OCI-LY3 (cell line): ENCODE data around the gene LCOR.

ENCODE experiments used
- EZH2phosphoT487 ChIP-seq: fragments of 200-600 bp; shearing (Covaris generic); IDR thresholded peaks from 2 replicates; pipeline ENCODE4 v1.6.1; 2018; ENCODE audit warnings: antibody characterized with exemption, mixed run types, low read depth
- TF ChIP-seq, protein P1 (sequence below): fragments of 200-600, 300-600 bp; sonication (generic); IDR thresholded peaks from 2 replicates; pipeline ENCODE4 v1.5.1; 2014; ENCODE audit warnings: antibody characterized with exemption, low read length, low read depth

DNA sequence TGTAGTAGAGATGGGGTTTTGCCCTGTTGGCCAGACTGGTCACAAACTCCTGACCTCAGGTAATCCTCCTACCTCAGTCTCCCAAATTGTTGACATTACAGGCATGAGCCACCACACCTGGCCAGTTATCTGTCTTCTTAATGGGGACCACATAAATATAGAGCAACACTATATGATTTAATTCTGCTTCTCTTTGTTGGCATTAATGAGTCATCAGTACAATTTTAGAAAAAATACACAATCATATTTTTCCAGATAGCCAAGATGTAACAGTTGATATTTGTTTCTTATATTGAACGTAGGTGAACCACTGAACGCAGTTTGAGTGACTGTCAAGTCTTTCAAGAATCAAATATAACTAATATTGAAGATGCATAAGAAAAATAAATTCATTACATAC lies 48.5 kb downstream of the LCOR start:
- TF ChIP-seq, protein P1, sequence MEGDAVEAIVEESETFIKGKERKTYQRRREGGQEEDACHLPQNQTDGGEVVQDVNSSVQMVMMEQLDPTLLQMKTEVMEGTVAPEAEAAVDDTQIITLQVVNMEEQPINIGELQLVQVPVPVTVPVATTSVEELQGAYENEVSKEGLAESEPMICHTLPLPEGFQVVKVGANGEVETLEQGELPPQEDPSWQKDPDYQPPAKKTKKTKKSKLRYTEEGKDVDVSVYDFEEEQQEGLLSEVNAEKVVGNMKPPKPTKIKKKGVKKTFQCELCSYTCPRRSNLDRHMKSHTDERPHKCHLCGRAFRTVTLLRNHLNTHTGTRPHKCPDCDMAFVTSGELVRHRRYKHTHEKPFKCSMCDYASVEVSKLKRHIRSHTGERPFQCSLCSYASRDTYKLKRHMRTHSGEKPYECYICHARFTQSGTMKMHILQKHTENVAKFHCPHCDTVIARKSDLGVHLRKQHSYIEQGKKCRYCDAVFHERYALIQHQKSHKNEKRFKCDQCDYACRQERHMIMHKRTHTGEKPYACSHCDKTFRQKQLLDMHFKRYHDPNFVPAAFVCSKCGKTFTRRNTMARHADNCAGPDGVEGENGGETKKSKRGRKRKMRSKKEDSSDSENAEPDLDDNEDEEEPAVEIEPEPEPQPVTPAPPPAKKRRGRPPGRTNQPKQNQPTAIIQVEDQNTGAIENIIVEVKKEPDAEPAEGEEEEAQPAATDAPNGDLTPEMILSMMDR: no peak
- TF ChIP-seq EZH2phosphoT487: no peak
